OCI-LY7 (cell line): ENCODE data around the gene DAP. TPM values are rescaled to one million over a fixed set of nuclear protein-coding genes. Genes with fewer than 3 reads are reported as not detected.
A peak's percentile ranks its signal among the peaks of the same experiment; 100 is the strongest.

ENCODE experiments used
- BruUV-seq: library from RNA; stranded (reverse); fragments of 400-500 nt; replicated peaks from 2 replicates; lab custom pipeline; 2021; lab: Mats Ljungman, UMichigan
- CTCF ChIA-PET: fragments of 300-600 bp; sonication (Branson Sonifier 250); formaldehyde crosslinking; loops from one replicate; lab custom pipeline; 2022; ENCODE audit warnings: antibody characterized with exemption; ENCODE audit not compliant: unreplicated experiment; lab: Charles Lee
- POLR2A ChIA-PET: fragments of 300-600 bp; sonication (Branson Sonifier 250); formaldehyde crosslinking; loops from one replicate; lab custom pipeline; 2022; ENCODE audit warnings: antibody characterized with exemption; lab: Charles Lee
- DNase-seq: peaks from one replicate; pipeline ENCODE4 v3.0.0-alpha.2; 2015; ENCODE audit warnings: low spot score
- H2AFZ ChIP-seq: fragments of 200-600 bp; sonication (generic), shearing (Covaris generic); 2 replicates; pipeline ENCODE4 v1.6.1; 2014; ENCODE audit warnings: mild to moderate bottlenecking, antibody characterized with exemption, low read length, moderate library complexity
- H3K27ac ChIP-seq: fragments of 200-600 bp; sonication (generic); 2 replicates; pipeline ENCODE4 v1.5.1; 2014; ENCODE audit warnings: mixed run types, low read depth, mild to moderate bottlenecking, moderate library complexity, low read length, inconsistent platforms; ENCODE audit not compliant: poor library complexity, severe bottlenecking
- H3K36me3 ChIP-seq: fragments of 200-600 bp; sonication (generic); 2 replicates; pipeline ENCODE4 v1.6.1; 2014; ENCODE audit warnings: mild to moderate bottlenecking, antibody characterized with exemption, low read length, moderate library complexity, mixed read lengths; ENCODE audit not compliant: insufficient read depth
- H3K4me1 ChIP-seq: fragments of 200-600 bp; sonication (generic); 2 replicates; pipeline ENCODE4 v1.5.1; 2014; ENCODE audit warnings: mild to moderate bottlenecking, low read length; ENCODE audit not compliant: insufficient read depth, poor library complexity, severe bottlenecking
- H3K4me2 ChIP-seq: fragments of 200-600 bp; sonication (generic); 2 replicates; pipeline ENCODE4 v1.6.1; 2014; ENCODE audit warnings: mild to moderate bottlenecking, low read length
- H3K4me3 ChIP-seq: fragments of 200-600 bp; sonication (generic); 2 replicates; pipeline ENCODE4 v1.5.1; 2014; ENCODE audit warnings: mild to moderate bottlenecking, low read depth, low read length; ENCODE audit not compliant: poor library complexity, severe bottlenecking
- H3K79me2 ChIP-seq: fragments of 200-600 bp; sonication (generic); 2 replicates; pipeline ENCODE4 v1.6.1; 2016; ENCODE audit warnings: low read depth, mild to moderate bottlenecking, low read length, moderate library complexity, mixed read lengths; ENCODE audit not compliant: insufficient read depth
- H3K9me2 ChIP-seq: fragments of 200-600 bp; sonication (generic); 2 replicates; pipeline ENCODE4 v1.6.1; 2016; ENCODE audit warnings: mild to moderate bottlenecking, low read length, mixed read lengths; ENCODE audit not compliant: insufficient read depth
- H3K9me3 ChIP-seq: fragments of 200-600 bp; sonication (generic); 2 replicates; pipeline ENCODE4 v1.6.1; 2014; ENCODE audit warnings: mild to moderate bottlenecking, mixed run types, low read length, mixed read lengths
- H4K20me1 ChIP-seq: fragments of 200-600 bp; sonication (generic); 2 replicates; pipeline ENCODE4 v1.6.1; 2014; ENCODE audit warnings: mild to moderate bottlenecking, antibody characterized with exemption, low read length, moderate library complexity, mixed read lengths; ENCODE audit not compliant: insufficient read depth
- EZH2phosphoT487 ChIP-seq: fragments of 200-600 bp; sonication (generic); IDR thresholded peaks from 2 replicates; pipeline ENCODE4 v1.6.1; 2018; ENCODE audit warnings: low read depth, borderline replicate concordance, mild to moderate bottlenecking, mixed run types, antibody characterized with exemption, low read length, moderate library complexity, mixed read lengths
- intact Hi-C: fragments of 100-400 bp; cut with micrococcal nuclease; formaldehyde crosslinking; loops from one replicate; pipeline ENCODE4 v1.10.0; 2022; ENCODE audit not compliant: unreplicated experiment
- total RNA-seq, 2 experiments: library from RNA; depleted of rRNA in 1 of 2; stranded (reverse); fragments of >200 nt in 1 of 2; shearing (Covaris generic) in 1 of 2; gene quantifications; 2 replicates each; pipeline ENCODE4 v1.2.3, GENCODE V29; 2014 to 2022
- TF ChIP-seq, protein P1 (sequence below): fragments of 200-600 bp; sonication (generic); conservative IDR thresholded peaks from 2 replicates; pipeline ENCODE4 v1.5.1; 2014; ENCODE audit warnings: mild to moderate bottlenecking, antibody characterized with exemption, low read length, moderate library complexity, mixed read lengths

The DAP gene
- total RNA-seq, 2 experiments from 2014 or later, result 21.5 to 96.1 TPM

DNA sequence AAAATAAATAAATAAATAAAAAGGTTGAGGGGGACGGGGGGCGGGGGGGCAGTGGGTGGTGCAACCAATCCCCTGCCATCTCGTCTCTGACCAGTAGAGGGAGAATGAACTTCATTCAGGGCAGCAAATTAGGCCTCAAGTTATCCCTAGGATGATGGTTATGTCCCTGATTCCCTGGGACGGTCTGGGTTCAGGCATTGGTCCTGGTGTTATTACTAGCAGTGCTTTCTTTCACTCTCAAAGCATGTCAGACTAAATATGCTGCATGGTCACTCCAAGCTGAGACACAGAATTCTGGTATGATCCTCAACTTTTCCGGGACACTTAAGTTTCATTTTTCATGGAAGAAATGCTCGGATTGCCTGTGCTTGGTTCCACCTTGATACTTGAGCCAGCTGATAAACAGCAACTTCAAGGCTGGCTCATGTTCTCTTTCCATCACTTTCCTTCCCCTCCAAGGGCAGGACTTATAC lies 59.4 kb downstream of the DAP start:
- H3K36me3 ChIP-seq, result peaks cover 5% of the 10 kb centered on the region; the same call in 1 of the 2 replicates
- peak overlapping the region; percentile 86 for H3K4me2 ChIP-seq
- H3K9me3 ChIP-seq, result no peaks in the 10 kb centered on the region
- peak overlapping the region; percentile 95 for H3K27ac ChIP-seq
- no peak overlapping the region for H3K4me3 ChIP-seq
- CTCF ChIA-PET, result no interaction called here
- peaks cover 4% of the 10 kb centered on the region; the same call in 1 of the 2 replicates for H3K79me2 ChIP-seq
- H4K20me1 ChIP-seq, result no peaks in the 10 kb centered on the region
- POLR2A ChIA-PET, result interaction anchor here (0.6 to 1.8 kb wide), 4 partner anchors 8 to 61 kb away, joined by 3 to 4 read pairs (median 3); partner anchors contain the start of gene DAP
- DNase-seq, result peak; percentile 61
- BruUV-seq, result no TSS peak
- TF ChIP-seq, protein P1, sequence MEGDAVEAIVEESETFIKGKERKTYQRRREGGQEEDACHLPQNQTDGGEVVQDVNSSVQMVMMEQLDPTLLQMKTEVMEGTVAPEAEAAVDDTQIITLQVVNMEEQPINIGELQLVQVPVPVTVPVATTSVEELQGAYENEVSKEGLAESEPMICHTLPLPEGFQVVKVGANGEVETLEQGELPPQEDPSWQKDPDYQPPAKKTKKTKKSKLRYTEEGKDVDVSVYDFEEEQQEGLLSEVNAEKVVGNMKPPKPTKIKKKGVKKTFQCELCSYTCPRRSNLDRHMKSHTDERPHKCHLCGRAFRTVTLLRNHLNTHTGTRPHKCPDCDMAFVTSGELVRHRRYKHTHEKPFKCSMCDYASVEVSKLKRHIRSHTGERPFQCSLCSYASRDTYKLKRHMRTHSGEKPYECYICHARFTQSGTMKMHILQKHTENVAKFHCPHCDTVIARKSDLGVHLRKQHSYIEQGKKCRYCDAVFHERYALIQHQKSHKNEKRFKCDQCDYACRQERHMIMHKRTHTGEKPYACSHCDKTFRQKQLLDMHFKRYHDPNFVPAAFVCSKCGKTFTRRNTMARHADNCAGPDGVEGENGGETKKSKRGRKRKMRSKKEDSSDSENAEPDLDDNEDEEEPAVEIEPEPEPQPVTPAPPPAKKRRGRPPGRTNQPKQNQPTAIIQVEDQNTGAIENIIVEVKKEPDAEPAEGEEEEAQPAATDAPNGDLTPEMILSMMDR, result peak; percentile 76
- TF ChIP-seq EZH2phosphoT487, result no peak
- H3K4me1 ChIP-seq, result peaks cover 64% of the 10 kb centered on the region
- no peak overlapping the region; the same call in 1 of the 2 replicates for H2AFZ ChIP-seq
- intact Hi-C loops, result loop anchor here (2.0 kb wide), 2 partner anchors 35 to 349 kb away; partner anchors contain the start of gene MARCHF6
- no peaks in the 10 kb centered on the region for H3K9me2 ChIP-seq

GRCh38 chr5:10700516-10700915 lies 60.5 kb downstream of the DAP start:
- CTCF ChIA-PET, result interaction anchor here (0.6 kb wide), 1 partner anchor 134 kb away, joined by 3 read pairs; no protein-coding TSS in a partner anchor
- peaks cover 75% of the 10 kb centered on the region for H3K4me1 ChIP-seq
- intact Hi-C loops, result loop anchor here (1.0 to 2.0 kb wide), 5 partner anchors 36 to 450 kb away; partner anchors contain the start of genes CCT5, DAP and MARCHF6
- BruUV-seq, result TSS peak; percentile 87
- POLR2A ChIA-PET, result interaction anchor here (0.7 to 1.8 kb wide), 5 partner anchors 49 to 281 kb away, joined by 3 to 7 read pairs (median 4); partner anchors contain the start of gene DAP
- peak overlapping the region; percentile 86 for H3K4me2 ChIP-seq
- peak overlapping the region; percentile 95 for H3K27ac ChIP-seq
- H3K36me3 ChIP-seq, result peaks cover 3% of the 10 kb centered on the region; the same call in 1 of the 2 replicates
- no peaks in the 10 kb centered on the region for H4K20me1 ChIP-seq
- peak overlapping the region; percentile 18; the same call in 1 of the 2 replicates for H2AFZ ChIP-seq
- no peaks in the 10 kb centered on the region for H3K9me2 ChIP-seq
- TF ChIP-seq EZH2phosphoT487, result no peak
- TF ChIP-seq, protein P1, result no peak
- H3K4me3 ChIP-seq, result peak overlapping the region; percentile 60
- no peaks in the 10 kb centered on the region for H3K9me3 ChIP-seq
- peaks cover 4% of the 10 kb centered on the region; the same call in 1 of the 2 replicates for H3K79me2 ChIP-seq
- no peak for DNase-seq
